Suppressor macrophage treated with lipopolysaccharide for 4 hours (primary cell): ENCODE data around the gene LMX1A.

Source experiments
- DNase-seq: peaks from one replicate; pipeline ENCODE4 v3.0.0-alpha.2; 2020

Gene LMX1A

GRCh38 chr1:165365341-165365740 lies 8.8 kb upstream of the LMX1A start:
- DNase-seq, result no peak

DNA sequence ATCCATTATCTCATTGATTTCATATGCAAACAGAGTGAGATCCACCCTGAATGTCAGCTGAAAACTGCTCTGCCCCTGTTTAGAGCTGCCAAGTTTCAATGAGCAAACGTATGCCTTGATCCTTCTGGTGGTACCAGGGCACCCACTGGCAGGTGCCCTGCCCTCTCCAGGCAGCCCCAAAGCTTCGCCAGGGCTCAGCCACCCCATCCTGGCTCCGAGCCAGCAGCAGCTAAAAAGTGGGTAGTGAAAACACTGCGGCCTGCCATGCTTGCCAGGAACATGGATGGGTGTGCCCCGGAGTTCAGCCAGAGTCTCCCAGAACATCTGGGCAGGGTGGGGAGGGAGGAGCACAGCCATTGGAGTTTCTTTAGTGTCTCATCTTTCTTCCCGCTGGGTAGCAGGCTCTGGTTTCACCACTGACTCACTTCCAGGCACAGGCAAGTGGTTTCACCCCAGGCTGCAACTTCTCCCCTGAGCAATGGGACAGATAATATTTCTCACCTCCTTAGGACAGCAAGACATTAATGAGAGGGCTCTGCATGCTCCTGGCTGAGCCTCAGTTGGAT lies 8.1 kb upstream of the LMX1A start:
- peak; percentile 20 for DNase-seq

DNA sequence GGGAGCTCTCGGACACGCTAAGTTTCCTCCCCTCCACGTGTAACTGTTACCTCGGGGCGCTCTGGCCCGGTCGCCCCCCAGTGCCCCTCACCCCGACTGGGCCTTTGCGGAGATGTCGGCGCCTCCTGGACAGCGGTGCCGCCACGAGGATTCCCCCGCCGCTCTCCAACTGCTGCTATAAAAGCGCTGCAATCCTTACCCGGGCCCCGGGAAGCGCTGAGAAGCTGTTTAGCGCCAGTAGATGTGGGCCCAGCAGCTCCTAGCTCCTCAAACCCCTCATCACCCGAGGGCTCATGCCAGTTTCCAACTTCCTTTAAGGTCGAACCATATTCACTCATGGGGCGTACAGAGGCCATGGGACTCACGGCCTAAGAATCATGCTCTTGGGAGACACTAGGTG lies 361 bp upstream of the LMX1A start:
- DNase-seq, result no peak

DNA sequence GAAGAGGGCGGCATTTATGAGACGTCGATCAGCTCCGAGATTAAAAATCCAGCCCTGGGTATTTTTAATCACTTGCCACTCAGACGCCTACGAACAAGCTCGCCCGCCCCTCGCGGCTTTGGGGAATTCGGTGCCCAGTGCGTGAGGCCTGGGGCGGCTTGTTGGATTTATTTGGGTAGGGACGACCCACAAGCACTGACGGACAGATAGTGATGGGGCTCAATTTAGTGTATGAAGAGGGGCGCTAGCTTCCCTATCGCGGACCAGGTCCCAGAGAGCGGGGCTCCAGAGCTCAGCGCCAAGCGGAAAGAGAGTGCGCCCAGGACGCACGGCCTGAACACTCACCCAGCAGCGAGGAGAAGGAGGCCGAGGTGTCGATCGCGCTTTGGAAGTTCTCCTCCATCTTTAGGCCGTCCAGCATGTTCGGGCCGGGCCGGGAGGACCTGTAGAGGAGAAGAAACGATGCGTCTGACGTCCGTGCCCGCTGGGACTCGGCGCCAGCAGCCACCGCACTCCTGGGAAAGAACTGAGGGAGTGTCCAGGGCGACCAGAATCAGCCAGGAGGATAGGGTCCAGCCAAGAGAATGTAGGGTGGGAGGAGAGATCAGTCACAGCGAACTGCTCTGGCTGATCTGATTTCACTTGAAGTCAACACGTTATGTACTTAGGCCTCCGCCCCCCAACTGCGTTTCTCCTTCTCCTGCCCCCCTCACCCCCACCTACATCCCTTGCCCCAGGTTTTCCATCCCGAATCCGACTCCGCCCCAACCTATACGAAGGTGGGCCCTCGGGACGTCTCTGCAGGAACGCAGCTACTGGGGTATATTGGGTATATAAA lies 1.2 kb downstream of the LMX1A start:
- DNase-seq, result no peak

DNA sequence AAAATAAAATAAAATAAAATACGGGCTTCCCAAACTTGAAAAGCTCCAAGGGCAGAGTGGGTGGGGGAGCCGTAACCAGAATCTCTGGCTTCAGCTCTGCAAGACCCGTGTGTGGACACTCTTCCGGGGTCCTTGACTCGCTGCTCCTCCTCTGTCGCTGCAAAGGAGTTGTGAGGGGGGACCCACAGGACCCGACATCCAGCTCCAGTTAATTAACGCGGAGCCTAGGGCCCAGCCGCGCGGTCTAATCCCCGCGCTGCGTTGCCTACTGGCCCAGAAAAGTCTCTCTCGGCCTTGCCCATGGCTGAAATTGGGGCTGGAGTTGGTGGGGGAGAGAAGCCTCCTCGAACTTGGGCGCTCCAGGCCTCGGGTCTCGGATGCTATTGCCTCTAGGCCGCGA lies 1.8 kb downstream of the LMX1A start:
- no peak for DNase-seq

DNA sequence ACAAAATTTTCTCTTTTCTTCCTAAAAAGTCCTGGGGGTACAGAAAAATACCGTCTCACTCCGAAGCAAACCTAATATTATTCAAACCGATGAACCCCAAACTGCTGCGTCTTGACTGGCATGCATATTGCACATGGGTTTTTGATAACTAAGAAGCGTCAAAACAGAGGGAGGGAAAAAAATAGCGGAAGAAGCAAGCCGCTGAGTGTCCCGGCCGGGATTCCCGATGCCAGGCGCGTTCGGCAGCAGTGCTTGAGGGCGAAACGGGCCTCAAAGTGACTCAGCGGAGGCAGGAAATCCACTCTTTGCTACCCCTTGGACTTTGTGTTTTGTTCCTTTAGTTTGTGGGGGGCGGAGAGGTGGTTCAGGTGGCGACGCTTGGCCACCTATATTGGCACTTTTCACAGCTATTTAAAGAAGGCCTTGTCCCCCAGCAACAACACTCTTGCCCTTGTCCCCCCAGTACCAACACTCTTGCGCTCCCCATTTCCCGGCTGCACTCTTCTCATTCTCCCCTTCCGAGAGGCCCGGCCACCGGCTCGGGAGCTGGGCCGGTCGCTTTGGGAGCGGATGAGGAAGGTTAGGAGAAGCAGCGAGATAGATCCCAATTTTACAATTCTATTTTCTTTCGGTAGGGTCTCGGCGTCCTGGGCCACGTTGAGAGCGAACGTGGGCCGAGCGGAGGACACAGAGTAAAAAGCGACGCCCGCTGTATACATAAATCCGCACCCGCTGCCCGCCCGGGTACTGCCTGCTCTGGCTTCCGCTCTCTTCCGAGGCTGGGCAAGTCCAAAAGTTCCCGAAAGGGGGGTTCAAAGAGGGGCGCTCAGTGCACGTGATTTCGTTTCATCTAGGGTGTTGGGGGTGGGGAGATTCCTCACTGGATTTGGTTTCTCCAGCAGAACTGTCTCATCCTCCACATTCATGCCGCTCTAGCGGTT lies 2.5 kb downstream of the LMX1A start:
- peak; percentile 12 for DNase-seq

GRCh38 chr1:165352442-165353293 lies 3.8 kb downstream of the LMX1A start:
- DNase-seq, result no peak

- DNase-seq, result no peak
These were observed 4.6 kb downstream of the LMX1A start for GRCh38 chr1:165351863-165352441.

GRCh38 chr1:165350840-165351239 lies 5.7 kb downstream of the LMX1A start:
- no peak for DNase-seq

DNA sequence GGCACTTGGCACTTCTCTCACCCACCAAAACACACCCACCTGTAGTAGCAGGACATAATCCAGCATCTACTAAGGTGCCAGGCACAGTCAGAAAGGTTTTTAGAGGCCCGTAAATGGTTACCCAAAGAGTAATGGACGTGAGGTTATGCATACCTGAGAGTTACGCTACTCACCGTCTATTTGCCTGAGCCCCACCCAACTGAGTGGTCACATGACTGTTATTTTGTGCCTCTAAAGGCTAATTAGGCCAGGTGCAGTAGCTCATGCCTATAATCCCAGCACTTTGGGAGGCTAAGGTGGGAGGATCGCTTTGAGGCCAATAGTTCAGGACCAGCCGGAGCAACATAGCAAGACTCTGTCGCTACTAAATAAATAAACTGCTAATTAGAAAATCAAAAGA lies 11.0 kb downstream of the LMX1A start:
- DNase-seq, result no peak

DNA sequence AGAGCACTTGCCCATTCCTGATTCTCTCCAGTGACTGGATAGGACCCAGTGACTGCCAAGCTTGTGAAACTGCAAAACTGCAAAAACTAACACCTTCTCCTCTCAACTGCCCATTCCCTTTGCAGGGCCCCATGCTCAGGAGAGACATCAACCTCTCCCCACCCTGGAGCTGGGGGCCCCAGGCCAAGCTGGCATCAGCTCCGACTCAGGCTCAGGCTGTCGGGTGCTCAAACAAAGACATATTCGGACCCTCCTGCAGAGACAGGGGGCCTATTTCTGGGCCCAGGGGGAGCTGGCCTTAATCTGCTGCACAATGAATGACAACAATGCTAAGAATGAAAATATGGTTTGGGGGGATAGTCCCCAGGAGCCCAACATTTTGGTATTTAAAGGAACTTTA lies 11.8 kb downstream of the LMX1A start:
- no peak for DNase-seq

- DNase-seq, result no peak
These were observed 12.3 kb downstream of the LMX1A start for GRCh38 chr1:165344198-165344597.

- no peak for DNase-seq
These were observed 13.9 kb downstream of the LMX1A start for GRCh38 chr1:165342587-165342986.

DNA sequence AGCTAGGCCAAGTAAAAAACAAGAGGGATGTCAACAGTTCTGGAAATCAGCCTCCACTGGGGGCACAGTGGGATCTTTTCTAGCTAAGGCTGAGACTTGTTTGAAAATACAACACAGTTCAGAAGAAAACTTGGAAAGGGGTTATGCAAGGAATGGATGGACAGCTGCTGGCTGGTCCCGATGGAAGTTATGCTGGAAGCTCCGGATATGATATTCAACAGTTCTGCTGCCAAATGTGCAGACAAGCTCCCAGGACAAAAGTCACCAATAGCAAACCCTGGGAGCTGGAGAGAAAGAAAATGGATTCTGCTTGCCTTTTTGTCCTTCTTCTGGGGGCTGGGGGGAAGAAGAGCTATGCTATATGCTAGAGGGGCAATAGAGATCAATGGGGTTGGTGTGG lies 14.3 kb downstream of the LMX1A start:
- DNase-seq, result no peak

DNA sequence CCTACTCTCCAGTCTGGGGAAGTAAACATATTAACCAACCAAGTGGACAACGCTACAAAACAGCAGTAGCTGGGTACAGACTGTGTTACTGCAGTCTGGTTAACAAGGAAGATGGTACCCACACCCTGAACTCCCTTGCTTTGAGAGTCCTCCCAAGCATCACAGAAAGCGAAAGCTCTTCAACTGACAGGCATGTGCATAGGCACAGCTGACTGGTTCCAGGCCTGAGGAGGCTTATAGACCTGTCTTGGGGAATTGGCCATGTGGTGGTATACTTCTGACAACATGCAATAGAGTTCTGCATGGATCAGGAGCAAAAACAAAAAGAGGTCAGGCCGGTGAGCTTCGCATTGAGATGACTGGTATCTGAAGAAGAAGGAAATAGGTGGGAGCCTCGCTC lies 17.4 kb downstream of the LMX1A start:
- DNase-seq, result no peak

DNA sequence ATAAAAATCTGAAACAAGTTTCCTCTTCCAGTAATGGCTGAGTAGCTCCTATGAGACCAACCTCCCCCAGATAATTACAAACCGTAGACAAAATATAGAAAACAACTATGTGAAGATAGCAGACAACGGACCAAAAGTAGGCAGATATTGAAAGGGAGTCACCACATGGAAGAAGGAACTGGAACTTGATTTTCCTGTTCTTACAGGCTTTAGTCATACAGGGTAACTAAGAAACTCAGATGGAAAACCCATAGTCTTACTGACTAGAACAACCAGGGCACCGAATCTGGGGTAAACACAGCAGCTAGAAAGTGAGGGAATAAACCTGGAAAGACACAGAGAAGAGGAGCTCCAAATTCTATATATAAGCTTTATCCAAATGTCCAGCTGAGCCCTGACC lies 26.0 kb downstream of the LMX1A start:
- no peak for DNase-seq

GRCh38 chr1:165329104-165329503 lies 27.4 kb downstream of the LMX1A start:
- DNase-seq, result no peak

- no peak for DNase-seq
These were observed 28.4 kb downstream of the LMX1A start for GRCh38 chr1:165328136-165328535.

DNA sequence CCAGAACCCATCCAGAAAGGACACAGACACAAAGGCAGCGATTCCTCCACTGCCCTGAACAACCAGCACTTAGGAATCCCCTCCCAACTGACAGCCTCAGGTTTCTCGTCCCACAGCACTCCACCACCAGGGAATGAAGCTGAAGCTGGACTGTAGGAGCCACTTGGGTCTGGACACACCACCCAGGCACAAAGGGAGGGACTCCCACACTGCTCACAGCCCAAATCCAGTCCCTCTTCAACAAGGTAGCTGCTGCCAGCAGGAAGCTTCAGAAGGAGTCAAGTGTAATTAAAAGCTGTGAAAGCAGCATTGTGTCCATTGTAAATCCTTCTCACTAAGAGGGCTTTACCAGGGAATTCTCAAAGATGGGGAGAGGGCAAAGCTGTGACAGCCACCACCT lies 29.0 kb downstream of the LMX1A start:
- no peak for DNase-seq

- no peak for DNase-seq
These were observed 30.9 kb downstream of the LMX1A start for GRCh38 chr1:165325460-165326203.

DNA sequence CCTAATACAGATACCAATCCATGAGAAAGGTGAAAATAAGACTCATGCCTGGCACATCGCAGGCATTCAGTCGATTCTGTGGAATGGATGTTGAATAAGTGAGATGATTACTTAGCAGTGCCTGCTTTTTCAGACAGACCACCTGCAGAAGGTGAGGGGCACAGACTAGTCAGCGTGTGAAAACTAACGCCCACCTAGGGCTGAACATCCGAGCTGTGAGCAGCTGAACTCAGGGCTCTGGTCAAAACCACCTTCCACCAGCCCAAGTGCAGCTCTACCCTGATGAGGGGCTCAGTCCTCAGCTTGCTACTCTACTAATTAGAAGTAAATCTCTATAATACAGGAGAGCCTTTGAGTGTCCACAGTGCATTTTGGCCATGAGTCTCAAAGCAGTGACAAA lies 32.5 kb downstream of the LMX1A start:
- DNase-seq, result no peak

DNA sequence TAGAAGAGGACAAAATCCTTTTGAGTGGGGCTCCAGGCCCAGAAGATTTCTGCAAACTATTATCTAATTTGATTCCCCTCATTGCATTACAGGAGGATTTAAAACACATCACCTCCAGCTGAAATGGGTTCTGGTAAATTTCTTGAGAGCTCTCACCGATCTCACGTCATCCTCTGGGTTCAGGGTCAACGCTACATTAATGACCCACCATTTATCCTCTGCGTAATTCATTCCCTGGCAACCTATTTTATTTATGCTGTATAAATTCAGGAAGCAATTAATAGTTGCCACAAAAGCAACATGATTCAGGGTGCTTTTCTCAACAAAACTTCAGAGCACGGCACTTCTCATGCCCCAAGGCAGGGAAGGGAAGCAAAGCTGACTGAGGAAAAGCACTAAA lies 38.9 kb downstream of the LMX1A start:
- DNase-seq, result no peak
